ENCODE measurements around the gene METTL2B.
"Not testable (repeated sequence)": the region's sequence is repeated elsewhere in the genome, so short reads cannot be mapped to it uniquely, and the experiment has no call there.

The METTL2B gene

DNA sequence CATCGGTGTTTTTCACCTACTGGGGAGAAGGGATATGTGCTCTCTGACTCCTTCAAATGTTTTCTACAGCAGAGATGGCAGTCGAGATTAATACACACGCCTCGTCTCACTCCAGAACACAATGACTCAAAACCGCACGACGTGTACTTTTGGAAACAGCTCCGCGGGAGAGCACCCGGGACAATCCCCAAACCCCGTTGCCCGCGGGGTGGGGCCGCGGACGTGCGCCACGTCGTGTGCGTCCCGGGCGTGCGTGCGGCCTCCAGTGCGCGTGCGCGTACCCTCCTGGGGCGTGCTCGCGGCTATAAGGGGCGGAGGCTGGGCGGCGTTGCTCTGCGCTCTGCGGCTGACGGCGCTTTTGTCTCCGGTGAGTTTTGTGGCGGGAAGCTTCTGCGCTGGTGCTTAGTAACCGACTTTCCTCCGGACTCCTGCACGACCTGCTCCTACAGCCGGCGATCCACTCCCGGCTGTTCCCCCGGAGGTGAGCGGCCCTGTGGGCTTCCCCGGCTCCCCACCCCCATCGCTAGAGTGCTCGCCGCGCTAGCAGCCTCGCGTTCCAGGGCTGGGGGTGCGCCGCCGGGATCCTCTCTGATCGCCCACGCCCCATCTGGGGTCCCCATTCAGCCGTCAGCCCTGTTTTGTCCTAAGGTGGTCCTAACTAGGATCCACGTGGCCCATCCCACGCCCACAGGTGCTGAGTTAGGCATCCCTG, 20.8 kb upstream of the METTL2B start, which contains the start of gene HILPDA:
Gene HILPDA (plus strand): TSS at position 336 of the 712 bp plus-strand sequence. CDS start 1,391 bp downstream, outside the sequence.
- peak; percentile 94 for DNase-seq

DNA sequence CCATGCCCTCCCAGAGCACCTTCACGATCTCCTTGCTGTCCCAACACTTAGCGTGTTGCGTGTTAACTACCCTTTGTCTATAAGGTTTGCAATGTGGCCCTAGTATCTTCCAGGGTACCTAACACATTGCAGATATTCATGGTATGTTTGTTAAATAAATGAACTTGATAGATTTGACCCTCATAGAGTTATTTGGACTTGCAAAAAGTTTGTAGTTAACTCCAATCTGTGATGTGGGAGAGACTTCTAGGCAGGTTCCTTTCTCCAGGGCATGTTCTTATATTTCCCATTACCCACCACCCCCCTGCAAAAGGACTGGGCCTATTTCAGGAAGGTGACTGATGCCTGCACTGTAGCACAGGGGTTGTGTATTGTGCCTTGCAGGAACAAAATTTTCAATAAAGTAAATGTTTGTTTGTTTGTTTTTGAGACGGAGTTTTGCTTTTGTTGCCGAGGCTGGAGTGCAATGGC, 20.3 kb upstream of the METTL2B start:
- no peak for DNase-seq

DNA sequence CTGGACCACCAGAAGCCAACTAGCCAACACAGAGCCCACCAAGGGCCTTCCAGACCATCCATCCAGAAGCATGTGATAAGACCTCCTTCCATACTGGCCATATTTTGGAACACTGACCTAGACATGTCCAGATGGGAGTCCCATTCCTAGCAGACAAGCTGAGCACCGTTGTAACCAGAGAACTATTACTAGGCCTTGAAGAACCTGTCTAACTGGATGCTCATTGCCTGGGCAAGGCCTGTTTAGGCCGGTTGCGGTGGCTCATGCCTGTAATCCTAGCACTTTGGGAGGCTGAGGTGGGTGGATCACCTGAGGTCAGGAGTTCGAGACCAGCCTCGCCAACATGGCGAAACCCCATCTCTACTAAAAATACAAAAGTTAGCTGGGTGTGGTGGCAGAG, 19.2 kb upstream of the METTL2B start:
- DNase-seq, result not testable (repeated sequence)

DNA sequence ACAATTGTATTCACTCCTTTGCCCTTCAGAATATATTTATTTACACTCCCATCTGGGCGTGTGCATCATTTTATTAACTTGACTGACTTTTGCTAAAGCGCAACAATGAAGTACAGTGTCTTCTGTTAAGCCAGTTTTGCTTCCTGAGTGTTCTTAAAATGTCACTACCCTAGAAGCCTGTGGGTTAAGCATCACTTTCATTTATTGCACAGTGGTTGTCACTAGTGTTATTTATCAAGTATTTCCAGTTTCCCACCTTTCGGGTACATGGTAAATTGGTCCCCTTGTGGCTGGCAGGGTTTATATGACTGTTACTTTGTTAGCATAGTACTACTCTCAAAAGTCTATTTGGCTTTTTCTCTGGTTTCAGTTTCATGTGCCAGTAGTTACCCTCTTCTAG, 17.6 kb upstream of the METTL2B start:
- DNase-seq, result no peak

DNA sequence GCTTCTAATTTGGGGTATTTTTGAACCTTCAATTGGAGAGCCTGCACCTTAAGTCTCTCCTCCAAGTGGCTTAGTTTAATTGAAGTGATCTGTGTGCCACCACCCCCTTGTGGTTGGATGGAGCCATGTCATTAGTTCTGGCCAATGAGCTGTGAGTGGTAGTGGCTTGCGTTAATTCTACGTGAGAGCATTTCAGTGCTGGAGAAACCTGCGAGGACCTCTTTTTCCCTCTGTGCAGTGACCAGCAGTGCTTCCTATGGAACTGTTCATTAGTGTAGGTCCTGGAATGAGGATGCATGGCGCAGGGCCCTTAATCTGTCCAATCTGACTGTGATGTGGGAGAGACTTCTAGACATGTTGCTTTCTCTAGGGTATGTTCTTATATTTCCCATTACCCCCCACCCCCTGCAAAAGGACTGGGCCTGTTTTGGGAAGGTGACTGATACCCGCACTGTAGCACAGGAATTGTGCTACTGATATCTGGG, 17.1 kb upstream of the METTL2B start:
- peak; percentile 64 for DNase-seq

DNA sequence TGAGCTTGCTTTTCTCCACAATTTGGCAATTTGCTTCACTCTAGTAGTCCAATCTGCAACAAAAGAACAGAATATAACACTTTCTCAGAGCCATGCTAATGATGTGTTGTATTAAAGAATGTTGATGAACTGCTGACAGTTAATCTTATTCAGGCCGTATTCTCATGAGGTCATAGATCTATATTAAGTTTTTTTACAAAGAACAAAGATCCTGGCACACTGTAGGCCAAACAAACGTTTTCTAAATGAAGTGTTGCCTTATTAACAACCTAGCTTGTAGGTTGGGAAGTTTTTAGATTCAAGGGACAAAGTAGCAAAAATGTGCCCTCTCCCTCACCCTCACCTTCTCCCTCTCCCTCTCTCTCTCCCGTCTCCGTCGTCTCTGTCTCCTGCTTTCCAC, 14.1 kb upstream of the METTL2B start:
- no peak for DNase-seq

DNA sequence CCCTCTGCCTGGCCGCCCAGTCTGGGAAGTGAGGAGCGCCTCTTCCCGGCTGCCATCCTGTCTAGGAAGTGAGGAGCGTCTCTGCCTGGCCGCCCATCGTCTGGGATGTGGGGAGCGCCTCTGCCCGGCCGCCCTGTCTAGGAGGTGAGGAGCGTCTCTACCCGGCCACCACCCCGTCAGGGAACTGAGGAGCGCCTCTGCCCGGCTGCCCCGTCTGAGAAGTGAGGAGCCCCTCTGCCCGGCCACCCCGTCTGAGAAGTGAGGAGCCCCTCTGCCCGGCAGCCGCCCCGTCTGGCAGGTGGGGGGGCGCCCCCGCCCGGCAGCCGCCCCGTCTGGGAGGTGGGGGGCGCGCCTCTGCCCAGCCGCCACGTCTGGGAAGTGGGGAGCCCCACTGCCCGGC, 13.2 kb upstream of the METTL2B start:
- not testable (repeated sequence) for DNase-seq

DNA sequence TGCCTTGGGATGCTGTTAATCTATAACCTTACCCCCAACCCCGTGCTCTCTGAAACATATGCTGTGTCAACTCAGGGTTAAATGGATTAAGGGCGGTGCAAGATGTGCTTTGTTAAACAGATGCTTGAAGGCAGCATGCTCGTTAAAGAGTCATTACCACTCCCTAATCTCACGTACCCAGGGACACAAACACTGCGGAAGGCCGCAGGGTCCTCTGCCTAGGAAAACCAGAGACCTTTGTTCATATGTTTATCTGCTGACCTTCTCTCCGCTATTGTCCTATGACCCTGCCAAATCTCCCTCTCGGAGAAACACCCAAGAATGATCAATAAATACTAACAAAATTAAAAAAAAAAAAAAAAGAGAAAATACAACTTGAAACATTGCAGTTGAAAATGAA, 12.6 kb upstream of the METTL2B start:
- not testable (repeated sequence) for DNase-seq

DNA sequence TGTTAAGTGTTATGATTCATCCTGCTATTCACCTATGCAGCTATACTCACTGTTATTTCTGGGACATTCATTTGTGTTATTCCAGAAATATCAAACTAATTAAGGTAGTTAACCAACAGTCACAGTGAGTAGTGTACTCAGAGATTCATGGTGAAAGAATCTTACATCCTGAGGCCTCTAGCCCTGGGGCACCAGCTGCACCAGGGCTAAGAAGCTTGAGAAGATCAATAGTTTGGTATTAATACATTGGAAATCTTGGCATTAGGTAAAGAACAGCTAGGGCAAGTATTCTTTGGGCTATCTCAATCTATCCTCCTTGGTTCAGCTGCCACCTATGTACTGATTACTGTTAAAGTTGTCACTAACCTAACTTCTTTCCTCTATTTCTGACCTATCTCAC, 9.7 kb upstream of the METTL2B start:
- DNase-seq, result not testable (repeated sequence)

DNA sequence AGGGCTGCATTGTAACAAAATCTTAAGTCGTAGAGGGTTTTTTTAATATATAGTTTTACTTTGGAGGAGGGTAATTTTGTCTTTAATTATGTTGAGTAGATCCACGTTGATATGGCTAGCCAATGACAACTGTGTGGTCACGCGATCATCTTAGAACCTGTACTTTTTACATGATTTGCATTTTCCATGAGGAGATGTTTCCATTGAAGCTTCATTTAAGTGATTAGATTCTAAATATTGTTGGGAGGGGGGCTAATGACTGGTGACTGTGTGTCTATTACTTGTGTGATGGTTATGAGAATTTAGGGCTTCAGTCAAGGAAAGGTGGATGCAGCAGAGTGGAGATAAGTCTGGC, 765 bp downstream of the METTL2B start:
- DNase-seq, result not testable (repeated sequence)

DNA sequence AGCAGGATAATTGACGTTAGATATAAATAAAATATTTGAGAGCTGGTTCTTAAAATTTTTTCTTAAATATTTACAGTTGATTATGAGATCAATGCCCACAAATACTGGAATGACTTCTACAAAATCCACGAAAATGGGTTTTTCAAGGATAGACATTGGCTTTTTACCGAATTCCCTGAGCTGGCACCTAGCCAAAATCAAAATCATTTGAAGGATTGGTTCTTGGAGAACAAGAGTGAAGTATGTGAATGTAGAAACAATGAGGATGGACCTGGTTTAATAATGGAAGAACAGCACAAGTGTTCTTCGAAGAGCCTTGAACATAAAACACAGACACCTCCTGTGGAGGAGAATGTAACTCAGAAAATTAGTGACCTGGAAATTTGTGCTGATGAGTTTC, 2.5 kb downstream of the METTL2B start:
- DNase-seq, result not testable (repeated sequence)

DNA sequence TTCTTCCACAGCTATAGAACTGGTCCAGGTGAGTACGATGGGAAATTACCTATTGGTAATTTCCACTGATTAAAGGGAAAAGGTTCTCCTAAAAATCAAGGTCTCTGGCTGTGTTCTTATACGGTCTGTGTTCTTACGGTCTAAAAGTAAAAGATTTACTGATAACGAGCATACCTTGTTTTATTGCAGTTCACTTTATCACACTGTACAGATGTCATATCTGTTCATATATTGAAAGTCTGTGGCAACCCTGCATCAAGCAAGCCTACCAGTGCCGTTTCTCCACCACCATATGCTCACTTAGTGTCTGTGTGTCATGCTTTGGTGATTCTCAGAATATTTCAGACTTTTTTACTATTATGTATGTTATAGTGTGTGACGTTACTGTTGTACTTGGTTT, 11.6 kb downstream of the METTL2B start:
- not testable (repeated sequence) for DNase-seq

DNA sequence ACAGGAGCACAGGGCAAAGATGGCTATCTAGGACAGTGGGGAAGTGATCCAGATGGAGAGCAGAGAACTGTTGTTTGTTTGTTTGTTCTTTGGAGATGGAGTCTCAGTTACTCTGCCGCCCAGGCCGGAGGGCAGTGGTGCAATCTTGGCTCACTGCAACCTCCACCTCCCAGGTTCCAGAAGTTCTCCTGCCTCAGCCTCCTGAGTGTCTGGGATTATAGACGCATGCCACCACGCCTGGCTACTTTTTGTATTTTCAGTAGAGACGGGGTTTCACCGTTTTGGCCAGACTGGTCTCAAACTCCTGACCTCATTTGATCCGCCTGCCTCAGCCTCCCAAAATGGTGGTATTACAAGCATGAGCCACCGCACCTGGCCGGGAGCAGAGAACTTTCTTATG, 20.9 kb downstream of the METTL2B start:
- no peak for DNase-seq

DNA sequence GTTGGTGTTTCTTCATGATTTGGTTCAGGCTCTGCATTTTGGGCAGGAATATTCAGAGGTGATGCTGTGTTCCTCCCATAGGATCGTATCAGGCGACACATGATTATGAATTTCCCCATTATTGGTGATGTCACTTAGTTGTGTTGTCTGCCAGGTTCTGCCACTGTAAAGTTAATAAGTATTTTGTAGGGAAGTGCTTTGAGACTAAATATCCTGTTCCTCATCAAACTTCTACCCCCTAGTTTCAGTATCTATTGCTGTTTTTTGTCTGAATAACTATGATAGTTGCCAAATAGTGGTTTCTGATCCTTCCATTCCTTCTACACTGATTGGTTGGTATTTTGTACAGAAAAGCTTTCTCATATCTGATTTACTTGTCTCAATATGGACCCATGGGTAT, 28.9 kb downstream of the METTL2B start:
- DNase-seq, result not testable (repeated sequence)

DNA sequence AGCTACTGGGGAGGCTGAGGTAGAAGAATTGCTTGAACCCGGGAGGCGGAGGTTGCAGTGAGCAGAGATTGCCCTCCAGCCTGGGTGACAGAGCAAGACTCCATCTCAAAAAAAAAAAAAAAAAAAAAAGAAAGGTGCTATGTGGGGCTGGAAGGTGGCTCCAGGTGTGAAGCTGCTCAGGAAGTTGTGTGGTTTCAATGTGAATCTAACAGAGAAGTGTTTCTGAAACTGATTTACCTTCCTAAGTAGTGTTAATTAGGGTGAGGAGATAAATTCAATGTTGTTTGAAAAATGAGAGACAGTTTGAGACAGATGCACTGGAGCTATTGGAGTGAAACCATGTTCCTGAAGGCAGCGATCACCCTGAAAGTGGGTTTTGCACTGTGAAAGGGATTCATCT, 30.3 kb downstream of the METTL2B start:
- not testable (repeated sequence) for DNase-seq

DNA sequence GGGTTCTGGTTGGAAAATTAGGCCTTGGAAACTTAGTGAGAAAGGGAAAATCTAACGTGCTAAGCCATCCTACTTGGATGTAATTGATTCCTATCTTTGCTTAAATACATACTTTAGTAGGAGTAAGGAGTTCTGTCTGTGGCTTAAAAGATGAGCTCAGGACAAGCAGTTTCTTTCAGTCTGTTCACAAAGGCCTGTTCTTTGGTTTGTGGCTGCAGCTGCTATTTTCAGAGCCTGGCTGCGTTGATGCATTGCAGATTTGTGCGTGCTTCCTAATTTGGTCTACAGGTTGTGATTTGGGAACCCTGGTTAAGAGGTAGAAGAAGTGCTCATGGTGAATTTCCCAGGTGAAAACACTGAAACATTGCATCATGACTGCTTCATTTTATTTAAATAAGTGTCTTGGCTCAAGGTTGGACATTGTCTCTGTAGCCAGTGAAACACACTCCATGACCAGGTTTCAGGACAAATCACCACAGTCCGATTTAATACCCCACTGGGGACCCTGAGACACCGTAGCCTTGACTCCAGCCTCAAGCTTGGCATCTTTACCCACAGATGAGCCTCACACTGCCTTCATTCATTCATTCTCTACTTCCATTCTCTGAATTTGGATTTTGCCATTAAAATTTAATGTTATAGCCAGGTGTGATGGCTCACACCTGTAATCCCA, 30.9 kb downstream of the METTL2B start:
- DNase-seq, result not testable (repeated sequence)

DNA sequence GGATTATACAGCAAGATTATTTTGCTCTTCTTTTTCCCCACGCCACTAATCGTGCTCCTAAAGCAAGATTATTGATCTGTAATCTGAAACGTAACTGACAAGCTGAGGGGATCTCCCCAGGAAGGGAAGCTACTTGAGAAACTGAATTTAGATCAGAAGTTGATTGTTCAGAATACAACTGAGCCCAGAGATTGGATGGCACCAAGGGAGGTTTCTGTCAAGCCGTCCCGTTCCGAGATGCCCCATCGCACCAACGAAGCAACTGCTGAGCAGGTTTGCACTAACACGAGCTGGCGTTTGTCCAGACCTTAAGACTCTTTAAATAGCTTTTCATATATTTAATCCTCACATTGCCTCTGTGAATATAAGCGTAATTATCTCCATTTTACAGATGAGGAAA, 35.1 kb downstream of the METTL2B start:
- not testable (repeated sequence) for DNase-seq

DNA sequence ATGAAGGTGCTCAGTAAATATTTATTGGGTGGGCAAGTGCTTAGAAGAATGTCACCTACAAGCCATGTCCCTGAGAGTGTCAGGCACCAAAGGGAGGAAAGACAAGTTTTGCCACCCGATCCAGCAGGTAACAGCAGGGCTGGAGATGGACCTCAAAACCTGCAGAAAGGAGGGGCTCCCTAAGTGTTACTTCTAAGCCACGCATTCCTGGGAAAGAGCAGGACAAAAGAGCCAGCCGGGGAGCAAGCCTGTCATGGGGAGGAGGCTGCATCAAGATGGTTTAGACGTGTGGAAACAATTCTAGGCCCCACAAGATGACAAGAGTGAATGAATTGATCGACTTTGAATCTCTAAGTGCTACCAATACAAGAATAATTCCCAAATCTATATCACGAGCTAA, 38.7 kb downstream of the METTL2B start:
- not testable (repeated sequence) for DNase-seq

DNA sequence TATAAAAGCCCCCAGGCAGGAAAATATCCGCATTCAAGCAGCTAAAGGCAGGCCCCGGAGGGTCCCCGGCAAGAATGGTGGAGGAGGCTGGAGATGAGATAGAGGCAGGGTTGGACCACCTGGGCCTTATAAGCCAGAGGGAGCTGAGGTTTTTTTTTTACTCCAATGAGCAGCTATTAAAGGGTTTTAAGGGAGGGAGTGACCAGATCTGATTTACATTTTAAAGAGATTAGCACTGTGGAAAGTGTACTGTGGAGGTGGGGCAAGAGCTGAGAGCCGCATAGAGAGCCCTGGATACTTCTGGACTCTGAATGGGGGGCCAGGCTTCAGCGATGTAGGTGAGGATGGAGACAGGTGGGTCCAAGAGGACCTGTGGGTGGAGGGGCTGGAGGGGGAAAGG, 40.5 kb downstream of the METTL2B start:
- not testable (repeated sequence) for DNase-seq

DNA sequence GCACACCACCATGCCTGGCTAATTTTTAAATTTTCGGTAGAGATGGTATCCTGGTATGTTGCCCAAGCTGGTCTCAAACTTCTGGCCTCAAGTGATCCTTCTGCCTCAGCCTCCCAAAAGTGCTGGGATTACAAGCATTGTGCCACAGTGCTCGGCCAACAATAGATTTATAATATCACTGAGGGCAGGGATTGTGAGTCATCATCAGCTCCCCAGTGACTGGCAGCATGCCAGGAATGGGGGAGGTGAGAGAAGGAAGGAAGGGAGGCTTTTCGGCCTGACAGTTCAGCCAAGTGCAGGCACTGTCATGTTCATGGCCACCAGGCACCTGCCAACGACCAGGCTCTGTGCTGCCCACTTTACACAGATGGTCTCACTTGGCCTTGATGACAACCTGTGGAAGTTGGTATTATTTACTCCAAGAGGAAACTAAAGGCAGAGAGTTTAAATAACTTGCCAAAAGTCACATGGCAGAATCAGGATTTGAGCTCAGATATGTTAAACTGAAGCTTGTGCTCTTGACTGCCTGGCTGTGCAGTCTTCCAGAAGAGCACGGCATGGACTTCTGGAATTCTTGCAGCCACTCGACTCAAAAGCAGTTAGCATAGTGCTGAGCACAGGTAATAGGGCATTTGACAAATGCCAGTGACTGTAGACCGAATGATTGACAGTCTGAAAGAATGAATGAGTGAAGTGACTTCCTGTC, 46.8 kb downstream of the METTL2B start:
- peak; percentile 50 for DNase-seq

DNA sequence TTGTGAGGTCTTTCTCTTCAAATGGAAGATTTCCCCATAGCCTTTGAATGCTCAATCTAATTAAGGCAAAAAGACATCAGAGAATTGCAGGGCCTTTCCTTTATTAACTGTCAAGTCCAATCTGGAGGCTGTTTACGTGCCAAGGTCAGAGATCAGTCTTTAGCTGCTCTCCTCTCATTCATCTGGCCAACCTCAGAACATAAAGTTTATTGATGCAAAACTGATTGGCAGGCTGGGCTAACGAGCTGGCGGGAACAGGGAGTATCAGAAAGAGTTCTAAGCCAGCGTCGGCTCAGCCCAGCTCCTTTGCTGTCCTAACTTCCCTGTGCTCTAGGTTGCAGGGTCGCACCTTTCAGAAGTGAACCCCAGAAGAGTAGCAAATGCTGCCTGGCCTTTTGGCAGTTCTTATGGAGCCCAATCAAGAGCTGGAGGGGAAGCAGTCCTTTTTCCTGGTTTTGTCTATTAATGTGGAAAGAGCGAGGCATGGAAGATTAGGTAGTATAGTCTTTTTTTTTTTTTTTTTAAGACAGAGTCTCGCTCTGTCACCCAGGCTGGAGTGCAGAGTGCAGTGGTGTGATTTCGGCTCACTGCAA, 47.5 kb downstream of the METTL2B start:
- DNase-seq, result not testable (repeated sequence)

DNA sequence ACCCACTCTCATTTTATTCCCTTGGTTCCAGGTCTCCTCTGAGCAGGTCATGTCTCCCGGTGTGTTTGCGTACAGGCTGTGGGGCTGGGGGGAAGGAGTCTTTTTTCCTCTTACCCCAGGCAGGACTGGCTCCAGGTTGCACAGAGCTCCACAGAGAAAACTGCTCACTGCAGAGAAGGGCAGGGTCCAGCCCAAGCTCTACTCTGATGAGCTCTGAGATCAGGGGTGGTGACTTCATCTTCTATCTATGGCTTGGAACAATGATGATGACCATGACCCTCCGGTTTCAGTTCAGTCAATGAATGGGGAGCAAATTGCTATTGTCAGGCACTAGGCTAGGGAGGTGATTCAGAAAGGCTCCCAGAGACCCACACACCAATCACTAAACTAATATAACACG, 49.0 kb downstream of the METTL2B start:
- not testable (repeated sequence) for DNase-seq

DNA sequence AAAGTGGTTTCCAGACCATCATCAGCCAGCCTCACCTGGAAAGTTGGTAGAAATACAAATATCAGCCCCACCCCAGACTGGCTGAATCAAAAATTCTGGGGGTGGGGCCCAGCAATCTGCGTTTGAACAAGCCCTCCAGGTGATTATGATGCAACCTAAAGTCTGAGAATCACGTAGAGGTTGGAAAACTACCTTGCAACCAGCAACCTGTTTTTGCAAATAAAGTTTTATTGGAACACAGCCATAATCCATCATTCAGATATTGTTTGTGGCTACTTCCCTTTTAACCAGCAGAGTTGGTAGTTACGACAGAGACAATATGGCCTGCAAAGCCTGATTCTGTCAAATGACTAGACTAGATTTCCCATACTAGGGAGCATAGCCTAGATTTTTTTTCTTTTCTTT, 49.5 kb downstream of the METTL2B start:
- not testable (repeated sequence) for DNase-seq
